HG02642 (cell line): ENCODE results near the gene ATP6V0A1.
A peak's percentile ranks its signal among the peaks of the same experiment; 100 is the strongest.

Experiments
- ATAC-seq: cut with Tn5 transposase; IDR thresholded peaks from one replicate; pipeline ENCODE4 v1.9.1; 2021; ENCODE audit warnings: mild to moderate bottlenecking; ENCODE audit not compliant: unreplicated experiment, poor library complexity

ATP6V0A1 gene

DNA sequence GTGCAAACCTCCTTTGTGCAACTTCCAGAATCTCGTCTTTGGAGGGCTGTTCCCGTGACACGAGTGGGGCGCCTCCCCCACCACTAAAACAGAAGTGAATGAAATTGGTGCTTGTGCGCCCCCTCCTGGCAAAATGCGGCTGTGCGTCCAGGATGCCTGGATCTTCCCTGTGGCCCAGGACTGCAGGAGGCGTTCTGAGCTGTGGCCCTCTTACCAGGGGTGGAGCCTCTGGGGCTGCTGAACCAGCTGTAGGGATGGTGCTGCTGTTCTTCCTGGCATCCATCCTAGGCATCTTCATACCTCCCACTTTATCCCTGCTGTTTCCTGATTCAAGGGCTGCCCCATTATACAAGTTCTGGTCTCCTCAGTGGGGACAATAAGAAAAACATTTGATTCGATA lies 58.8 kb downstream of the ATP6V0A1 start:
- no peak for ATAC-seq

DNA sequence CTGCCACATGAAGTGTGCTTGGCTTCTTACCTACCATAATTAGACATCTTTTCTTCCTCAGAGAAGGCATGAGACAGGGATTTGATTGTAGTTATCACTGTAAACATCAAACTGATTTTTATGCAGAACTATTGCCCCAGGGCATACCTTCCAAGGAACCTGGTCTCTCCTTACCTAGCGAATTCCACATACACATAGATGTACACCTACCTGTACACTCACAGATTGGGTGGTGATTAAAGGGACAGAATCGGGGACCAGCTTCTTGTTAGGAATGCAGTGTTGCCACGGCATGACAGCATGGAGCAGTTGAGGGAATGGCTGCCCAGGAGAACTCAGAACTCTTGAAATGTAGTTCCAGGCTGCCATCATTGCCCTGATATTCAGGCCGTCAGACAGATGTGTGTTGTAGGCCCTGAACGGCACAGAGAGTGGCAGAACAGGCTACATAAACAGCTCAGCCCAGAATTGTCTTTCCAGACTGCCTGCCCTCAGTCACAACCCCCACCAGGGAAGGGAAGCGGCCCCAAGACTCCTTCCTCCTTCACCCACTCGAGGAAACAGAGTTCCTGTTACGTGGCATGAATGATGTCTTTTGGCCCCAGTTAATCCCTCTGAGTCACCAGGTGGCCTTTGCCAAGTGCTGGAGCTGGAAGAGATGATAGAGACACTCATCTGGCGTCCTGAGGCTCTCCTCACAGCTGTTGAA lies 59.5 kb downstream of the ATP6V0A1 start:
- ATAC-seq: no peak

DNA sequence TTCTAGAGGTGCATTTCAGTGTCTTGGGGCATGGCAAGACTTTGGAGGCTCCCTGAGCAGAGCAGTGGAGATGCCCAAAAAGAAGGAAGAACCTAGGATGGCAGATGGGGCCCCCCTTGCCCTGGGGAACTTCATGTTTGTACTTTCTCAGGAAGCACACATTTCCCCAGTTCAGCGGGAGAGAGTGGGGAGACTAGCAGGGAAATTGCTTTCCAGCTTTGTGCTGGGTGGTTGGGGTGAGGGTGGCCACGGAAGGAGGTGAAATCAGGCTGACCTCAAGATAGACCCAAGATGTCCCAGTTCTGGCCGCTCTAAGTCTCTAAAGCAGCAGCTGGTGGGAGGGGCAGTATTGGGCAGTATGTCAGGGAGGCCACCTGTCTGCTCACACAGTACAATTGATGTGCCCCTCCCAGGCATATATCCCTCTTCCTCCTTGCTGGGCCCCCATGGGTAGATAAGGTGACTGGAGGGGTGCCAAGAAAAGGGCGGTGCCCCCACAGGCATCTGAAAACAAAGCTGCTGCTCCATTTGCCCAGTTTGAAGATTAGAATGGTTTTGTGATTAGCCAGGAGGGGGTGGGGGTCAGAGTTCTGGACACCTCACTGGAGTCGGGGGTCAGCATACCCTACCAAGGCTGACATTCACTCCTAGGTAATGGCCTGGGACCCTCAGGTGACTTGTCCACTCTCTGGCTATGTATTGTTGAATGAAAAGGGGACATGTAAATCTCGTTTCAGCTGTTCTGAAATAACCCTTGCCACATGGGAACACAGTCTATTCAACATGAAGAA lies 60.3 kb downstream of the ATP6V0A1 start:
- ATAC-seq: no peak

DNA sequence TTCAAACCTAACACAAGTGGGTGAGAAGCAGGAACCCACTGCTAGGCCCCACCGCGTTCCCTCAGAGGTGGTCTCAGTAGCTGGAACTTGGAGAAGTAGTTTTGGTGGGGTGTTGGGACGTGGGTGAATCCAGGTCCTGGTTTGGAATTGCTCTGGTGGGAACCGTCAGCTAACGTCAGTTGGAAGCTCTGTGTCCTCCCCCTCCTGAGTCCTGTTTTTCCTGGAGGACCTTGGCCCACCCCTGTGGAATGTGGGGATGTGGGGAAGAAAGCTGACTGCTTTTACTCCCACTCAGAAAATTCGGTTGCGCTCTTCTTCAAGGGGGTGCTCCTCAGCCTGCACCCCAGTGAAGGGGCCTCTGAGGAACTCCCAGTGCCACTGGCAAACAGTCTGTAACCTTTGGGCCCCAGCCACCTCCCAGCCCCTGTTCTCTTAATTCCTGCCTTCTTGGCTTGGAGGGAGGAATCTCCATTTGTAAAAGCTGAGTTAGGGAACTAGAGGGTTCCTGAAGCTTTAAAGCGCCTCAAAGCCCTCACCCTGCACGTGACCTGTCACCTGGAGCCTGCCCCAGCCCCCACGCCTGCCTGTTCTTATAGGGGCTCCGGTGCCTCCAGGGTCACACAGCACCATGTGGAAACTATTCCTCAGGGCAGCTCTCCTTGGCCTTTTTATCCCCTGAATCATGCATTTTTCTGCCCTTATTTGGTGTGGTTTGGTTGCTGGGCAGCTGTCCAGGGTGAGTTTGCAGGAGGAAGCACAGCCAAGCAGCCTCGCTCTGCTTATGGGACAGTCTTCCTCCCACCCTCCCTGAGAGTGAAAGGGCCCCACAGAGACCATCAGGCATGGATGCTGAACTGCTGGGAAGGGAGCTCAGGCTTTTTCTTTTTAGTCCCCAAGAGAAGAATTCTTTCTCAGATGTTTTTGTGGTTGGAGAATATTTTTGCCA lies 61.1 kb downstream of the ATP6V0A1 start:
- ATAC-seq: no peak

DNA sequence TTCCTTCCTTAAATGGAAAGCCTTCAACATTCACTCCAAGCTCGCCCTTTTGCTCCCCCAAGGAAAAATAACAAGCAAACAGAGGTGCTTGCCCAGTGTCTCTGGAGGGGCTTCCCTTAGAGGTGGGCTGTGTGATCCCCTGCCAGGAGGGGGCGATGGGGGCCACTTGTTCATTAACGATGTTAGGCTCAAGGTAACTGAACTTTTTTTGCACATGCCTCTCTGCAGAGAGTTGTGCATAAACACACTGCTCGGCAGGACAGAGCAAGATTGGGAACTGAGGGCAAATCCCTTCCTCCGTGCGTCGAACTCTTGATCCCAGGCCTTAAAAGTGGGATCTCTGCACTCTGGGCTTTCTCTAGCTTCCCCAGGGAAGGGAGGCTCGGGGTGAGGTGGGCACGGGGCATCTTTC lies 61.9 kb downstream of the ATP6V0A1 start:
- no peak for ATAC-seq

DNA sequence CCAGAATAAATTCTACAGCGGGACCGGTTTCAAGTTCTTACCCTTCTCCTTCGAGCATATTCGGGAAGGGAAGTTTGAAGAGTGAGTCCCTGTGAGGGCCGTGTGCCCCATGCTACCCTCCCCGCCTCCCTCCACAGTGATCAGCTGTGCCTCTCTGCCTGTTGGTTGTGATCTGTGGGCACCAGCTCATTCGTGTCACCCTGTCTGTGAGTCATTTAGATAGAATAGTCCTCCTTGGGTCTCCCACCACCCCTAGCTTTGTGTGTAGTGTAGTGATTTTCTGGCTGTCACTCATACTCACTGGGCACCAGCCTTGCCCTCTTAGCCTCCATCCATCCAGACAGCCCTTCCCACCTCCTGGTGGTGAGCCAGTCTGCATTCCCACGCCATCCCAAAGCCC lies 62.4 kb downstream of the ATP6V0A1 start:
- no peak for ATAC-seq

DNA sequence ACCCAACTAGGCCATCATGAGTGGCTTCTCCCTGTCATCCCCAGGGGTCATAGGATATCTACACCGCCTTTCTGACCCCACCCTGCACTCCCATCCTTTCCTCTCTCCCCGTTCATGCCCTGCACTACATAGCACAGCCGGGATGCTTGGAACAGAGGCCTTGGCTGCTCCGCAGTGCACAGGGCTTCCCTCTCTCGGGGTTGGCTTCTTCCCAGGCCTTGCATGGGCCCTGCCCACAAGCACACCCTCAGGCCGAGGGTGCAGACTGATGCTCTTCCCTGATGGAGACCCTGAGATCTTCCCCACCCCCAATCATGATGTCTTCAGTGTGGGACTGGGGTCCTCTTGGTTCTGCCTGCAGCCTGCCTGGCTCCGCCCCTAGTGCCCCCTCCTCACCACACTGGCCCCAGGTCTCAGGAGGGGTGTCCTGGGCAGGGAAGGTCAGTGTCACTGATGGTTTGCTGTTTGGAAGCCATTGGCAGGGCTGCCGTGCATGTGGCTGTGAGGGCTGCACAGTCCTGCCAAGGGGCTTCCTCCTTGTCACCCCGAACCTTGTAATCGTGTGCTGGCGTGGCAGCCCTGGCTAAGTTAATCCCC lies 63.1 kb downstream of the ATP6V0A1 start:
- ATAC-seq: no peak

DNA sequence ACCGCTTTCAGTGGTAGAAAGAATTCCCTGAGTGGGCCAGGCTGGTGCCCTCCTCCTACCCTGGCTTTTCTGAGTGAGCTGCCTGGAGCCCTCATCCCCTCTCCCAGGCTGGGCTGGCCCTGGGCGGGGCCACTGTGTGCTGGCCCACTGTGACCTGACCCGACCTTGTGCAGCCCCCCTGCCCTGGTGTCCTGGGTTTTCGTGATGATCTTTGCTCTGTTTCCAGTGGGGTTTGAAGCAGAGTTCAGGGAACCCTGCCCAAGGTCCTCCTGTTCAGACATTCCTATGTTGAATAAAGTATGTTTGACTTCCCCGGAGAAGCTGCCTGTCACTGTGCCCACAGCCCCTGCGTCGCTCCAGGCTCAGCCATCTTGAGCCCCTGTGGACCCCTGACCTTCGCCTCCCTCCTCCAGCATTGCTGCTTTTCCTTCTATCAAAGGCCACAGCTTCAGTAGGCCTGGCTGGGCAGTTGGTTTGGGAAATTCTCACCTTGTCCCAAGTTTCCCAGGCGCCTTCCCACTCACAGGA lies 63.6 kb downstream of the ATP6V0A1 start:
- no peak for ATAC-seq

DNA sequence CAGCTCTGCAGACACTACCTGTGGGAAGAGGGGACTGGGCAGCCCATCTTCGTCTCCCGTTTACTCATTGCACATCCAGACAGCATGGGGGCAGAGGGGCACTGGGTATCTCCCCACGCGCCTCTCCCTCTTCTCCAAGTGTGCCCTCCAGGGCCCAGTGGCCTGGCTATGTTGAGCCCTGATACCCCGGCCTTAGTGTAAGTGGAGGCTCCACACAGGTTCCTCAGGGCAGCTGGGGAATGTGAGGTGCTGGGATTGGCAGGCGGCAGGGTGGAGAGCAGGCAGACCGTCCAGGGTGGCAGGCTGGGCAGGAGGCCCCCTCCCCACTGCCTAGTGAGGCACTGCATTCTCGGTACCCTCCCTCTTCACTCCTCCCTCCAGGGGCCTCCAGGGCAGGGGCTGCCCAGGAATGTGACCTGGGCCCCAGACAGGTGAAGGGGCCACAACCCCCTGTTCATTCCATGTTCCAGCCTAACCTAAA lies 64.2 kb downstream of the ATP6V0A1 start:
- ATAC-seq: no peak

DNA sequence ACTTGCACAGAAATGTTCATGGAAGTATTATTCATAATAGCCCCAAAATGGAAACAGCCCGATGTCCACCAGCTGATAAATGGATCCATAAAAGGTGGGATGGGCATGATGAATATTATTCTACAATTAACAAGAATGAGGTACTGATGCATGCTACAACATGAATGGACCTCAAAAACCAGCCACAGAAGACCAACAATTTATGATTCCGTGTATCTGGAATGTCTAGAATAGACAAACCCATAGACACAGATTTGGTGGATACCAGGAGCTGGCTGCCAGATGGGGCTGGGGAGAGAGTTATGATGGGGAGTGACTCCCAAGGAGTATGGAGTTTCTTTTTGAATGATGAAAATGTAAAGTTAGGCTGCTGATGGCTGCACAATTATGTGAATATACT lies 66.5 kb downstream of the ATP6V0A1 start:
- no peak for ATAC-seq

DNA sequence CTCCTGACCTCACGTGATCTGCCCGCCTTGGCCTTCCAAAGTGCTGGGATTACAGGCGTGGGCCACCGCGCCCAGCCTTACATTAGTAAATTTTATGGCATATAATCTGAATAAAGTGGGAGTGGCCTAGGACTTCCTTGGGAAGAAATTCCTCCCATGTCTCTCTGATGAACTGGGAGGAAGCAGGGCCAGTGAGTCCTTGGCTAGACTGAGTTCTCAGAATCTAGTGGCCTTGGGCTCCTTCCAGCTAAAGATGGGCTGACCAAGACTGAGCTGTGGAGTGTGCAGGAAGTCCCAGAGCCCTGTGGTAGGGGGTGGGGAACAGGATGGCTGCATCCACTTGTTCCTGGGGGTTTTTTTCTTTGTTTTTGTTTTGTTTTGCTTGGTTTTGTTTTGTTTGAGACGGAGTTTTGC lies 67.4 kb downstream of the ATP6V0A1 start:
- ATAC-seq: no peak

DNA sequence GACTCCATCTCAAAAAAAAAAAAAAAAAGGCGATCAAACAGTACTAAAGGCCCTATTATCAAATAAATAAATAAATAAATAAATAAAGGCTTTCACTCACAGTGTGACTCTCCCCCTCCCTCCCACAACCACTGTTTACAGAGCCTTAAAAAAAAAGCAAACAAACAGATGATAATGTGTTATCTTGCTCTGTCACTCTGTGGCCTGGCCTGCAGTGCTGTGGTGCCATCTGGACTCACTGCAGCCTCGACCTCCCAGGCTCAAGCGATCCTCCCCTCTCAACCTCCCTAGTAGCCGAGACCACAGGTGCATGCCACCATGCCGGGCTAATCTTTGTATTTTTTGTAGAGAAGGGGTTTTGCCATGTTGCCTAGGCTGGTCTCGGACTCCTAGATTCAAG lies 69.3 kb downstream of the ATP6V0A1 start:
- no peak for ATAC-seq

DNA sequence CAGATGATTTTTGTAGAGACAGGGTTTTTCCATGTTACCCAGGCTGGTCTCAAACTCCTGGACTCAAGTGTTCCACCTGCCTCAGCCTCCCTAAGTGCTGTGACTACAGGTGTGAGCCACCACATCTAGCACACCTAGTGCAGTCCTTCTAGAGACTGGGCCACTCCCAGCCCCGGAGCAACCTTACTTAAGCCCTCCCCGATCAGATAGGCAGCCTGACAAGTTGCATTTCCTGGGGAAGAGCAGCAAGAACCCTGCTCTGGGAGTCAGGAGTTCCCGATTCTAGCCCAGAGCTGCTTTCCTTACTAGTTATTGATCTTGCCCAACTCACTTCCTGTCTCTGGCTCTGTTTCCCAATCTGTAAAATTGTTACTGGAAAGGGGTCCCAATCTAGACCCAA lies 70.4 kb downstream of the ATP6V0A1 start:
- ATAC-seq: no peak

DNA sequence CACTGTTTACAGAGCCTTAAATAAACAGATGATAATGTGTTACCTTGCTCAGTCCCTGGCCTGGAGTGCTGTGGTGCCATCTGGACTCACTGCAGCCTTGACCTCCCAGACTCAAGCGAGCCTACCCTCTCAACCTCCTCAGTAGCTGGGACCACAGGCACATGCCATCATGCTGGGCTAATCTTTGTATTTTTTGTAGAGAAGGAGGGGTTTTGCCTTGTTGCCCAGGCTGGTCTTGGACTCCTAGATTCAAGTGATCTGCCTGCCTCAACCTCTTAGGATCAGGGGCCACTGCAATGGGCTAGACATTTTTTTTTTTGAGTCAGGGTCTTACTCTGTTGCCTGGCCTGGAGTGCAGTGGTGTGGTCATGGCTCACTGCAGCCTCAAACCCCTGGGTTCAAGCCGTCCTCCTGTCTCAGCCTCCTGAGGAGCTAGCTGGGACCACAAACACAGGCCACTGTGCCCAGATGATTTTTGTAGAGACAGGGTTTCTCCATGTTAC lies 72.3 kb downstream of the ATP6V0A1 start:
- no peak for ATAC-seq

DNA sequence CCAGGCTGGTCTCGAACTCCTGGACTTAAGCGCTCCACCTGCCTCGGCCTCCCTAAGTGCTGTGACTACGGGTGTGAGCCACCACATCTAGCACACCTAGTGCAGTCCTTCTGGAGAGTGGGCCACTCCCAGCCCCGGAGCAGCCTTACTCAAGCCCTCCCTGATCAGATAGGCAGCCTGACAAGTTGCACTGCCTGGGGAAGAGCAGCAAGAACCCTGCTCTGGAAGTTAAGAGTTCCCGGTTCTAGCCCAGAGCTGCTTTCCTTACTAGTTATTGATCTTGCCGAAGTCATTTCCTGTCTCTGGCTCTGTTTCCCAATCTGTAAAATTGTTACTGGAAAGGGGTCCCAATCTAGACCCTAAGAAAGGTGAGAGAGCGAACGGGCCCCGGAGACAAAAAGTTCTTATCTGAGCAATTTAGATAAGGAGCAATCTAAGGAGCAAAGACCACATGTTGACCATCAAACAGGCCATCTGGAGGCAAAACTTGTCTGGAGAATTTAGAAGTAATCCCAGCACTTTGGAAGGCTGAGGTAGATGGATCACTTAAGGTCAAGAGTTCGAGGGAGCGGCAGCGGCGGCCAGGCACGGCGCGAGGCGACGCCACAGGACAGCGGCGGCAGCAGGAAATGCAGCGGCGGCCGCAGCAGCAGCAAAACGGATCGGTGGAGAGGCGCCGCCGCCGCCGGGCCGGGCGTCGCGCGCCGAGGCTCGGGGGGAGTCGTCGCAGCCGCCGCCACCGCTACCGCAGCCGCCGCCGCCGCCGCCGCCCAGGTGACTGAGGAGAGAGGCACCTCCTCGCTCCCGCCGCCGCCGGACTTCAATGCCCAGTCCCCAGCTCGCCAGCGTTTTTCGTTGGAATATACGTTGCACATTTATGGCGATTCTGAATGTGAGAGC lies 73.0 kb downstream of the ATP6V0A1 start:
- ATAC-seq: no peak

DNA sequence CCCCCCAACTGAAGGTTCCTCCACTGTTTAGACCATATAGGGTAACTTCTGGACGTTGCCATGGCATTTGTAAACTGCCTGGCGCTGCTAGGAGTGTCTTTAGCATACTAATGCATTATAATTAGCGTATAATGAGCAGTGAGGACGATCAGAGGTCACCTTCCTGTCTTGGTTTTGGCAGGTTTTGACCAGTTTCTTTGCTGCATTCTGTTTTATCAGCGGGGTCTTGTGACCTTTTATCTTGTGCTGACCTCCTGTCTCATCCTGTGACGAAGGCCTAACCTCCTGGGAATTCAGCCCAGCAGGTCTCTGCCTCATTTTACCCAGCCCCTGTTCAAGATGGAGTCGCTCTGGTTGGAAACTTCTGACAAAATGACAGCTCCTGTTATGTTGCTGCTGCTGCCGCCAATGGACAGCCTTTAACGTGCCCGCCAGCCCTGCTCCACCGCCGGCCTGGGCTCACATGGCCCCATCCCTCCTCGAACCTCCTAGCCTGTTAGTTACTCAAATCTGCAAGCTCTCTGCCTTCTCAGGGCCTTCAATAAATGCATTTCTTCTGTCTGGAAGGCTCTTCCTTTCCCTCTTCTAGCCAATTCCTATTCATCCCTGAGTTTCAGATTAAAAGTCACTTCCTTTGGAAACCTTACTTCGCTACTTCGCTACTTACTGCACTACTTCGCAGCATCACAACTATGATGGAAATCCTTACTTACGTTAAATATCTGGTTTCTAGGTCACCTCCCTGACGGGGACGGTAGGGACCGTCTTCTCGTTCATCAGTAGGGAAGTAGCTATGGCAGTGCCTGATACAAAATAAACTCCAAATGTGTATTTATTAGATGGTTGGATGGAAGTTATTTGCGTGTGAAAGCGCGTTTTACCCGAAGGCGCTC lies 76.7 kb downstream of the ATP6V0A1 start:
- ATAC-seq: no peak

DNA sequence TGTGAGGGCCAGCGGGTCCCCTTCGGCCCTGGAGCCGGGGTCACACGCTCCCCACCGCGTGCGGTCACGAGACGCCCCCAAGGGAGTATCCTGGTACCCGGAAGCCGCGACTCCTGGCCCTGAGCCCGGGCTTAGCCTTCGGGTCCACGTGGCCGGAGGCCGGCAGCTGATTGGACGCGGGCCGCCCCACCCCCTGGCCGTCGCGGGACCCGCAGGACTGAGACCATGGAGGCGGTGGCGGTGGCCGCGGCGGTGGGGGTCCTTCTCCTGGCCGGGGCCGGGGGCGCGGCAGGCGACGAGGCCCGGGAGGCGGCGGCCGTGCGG lies 77.3 kb downstream of the ATP6V0A1 start, which contains the start of gene NAGLU:
NAGLU (plus strand) TSS at position 194 of the 324 bp plus-strand sequence; CDS start at position 226, 32 bp downstream.
- peak; percentile 85 for ATAC-seq
